ENCODE data around the gene AFF4. TPM values are rescaled to one million over a fixed set of nuclear protein-coding genes. Genes with fewer than 3 reads are reported as not detected.
A peak's percentile ranks its signal among the peaks of the same experiment; 100 is the strongest.
"Not testable (repeated sequence)": the region's sequence is repeated elsewhere in the genome, so short reads cannot be mapped to it uniquely, and the experiment has no call there.

Gene AFF4
- total RNA-seq, 1 donor from 2014 or later, result 29.1 TPM

- no peak for DNase-seq
These were observed 10.6 kb downstream of the AFF4 start for GRCh38 chr5:132952829-132953228.

DNA sequence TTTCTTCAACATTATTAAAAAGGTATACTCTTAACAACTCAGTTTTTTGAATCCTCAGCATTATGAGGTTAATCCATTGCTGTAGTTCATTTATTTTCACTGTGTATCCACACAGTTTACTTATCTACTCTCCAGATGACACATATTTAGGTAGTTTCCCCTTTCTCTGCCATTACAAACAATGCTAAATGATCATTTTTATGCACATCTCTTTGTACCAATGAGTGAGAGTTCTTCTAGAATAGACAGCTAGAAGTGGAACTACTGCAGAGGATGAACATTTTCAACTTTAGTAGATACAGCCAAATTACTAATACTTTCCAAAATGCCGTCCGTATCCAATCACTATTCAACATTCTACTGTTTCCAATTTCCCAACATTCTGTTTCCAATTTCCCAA is 11.5 kb downstream of the AFF4 start:
- no peak for DNase-seq

GRCh38 chr5:132949136-132949535 is 14.3 kb downstream of the AFF4 start:
- DNase-seq, result peak; percentile 63

DNA sequence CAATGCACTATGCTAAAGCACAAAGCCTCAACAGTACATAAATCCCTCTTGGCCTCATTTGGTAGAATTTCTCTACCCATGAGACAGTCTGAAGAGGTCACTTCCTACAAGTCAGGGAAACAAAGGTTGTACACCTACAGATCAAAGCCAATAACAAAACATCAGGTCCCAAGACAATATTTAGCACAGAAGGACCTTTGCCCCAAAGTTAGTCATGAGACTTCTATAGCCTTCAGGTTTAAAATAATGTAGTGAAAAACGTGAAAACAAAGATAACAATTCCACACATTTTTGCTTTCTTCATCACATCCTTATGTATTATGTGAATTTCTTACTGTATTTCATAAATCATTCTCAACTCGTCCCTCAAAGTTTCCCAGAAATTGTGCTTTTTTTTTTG is 15.8 kb downstream of the AFF4 start:
- peak; percentile 82 for DNase-seq

- DNase-seq, result not testable (repeated sequence)
These were observed 18.1 kb downstream of the AFF4 start for GRCh38 chr5:132945315-132945714.

DNA sequence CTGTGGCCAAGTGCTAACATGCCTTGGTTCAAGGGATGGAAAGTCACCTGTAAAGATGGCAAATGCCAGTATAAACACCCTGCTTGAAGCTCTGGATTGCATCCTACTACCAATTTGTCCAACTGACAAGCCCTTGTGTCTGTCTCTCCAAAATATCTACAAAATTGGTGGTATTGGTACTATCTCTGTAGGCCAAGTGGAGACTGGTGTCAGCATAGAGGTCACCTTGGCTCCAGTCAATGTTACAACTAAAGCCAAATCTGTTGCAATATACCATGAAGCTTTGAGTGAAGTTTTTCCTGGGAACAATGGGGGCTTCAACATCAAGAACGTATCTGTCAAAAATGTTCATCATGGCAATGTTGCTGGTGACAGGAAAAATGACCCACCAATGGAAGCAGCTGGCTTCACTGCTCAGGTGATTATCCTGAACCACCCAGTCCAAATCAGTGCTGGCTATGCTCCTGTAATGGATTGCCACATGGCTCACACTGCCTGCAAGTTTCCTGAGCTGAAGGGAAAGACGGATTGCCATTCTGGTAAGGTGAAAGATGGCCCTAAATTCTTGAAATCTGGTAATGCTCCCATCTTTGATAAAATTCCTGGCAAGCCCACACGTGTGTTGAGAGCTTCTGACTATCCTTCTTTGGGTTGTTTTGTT is 19.9 kb downstream of the AFF4 start:
- DNase-seq, result no peak

GRCh38 chr5:132941331-132941730 is 22.1 kb downstream of the AFF4 start:
- no peak for DNase-seq

DNA sequence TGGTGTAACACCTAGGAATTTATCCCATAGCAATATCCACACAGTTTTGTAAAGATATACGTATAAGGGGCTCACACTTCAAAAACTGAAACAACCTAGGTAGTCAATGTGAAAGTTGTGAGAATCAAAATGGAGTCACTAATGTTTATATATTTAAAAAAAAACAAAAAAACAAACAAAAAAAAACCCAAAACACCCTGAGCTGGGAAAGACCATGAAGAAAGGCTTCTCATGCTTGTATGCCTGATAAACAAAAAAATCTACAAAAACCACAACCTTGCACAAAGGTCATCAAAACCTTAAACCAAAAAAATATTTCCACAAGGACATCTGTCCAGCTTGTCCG is 35.4 kb downstream of the AFF4 start:
- no peak for DNase-seq

GRCh38 chr5:132927355-132928061 is 35.9 kb downstream of the AFF4 start:
- DNase-seq, result peak; percentile 25

DNA sequence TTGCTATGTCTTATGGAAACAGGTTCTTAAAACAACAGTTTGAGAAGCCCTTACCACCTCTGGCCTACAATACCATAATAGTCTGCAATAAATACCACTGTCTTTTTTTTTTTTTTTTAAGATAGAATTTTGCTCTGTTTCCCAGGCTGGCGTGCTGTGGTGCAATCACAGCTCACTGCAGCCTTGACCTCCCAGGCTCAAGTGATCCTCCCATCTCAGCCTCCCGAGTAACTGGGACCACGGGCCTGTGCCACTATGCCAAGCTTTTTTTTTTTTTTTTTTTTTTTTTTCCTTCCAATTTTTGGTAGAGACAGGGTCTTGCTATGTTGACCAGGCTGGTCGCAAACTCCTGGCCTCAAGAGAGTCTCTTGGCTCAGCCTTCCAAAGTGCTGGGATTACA is 37.0 kb downstream of the AFF4 start:
- DNase-seq, result no peak

- no peak for DNase-seq
These were observed 47.3 kb downstream of the AFF4 start for GRCh38 chr5:132916086-132916485.

- peak; percentile 48 for DNase-seq
These were observed 47.8 kb downstream of the AFF4 start for GRCh38 chr5:132915681-132916080.

GRCh38 chr5:132909702-132910101 is 53.7 kb downstream of the AFF4 start:
- no peak for DNase-seq

DNA sequence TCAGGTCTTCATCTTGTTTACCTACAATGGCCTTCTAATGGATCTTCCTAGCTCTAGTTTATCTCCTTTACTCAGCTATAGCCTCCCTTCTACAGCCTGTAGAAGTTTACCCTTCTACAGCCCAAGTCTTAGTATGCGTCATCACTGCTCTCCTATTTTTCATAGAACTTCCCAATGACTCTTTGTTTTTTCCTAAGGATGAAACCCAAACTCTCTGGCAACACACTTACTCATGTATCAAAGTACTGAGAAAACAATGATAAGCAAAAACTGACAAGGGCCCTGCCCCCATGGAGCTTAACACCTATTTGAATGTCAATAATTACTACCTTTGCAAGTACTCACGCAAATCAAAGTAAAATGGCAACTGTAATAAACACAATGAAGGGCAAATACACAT is 56.3 kb downstream of the AFF4 start:
- DNase-seq, result peak; percentile 83

DNA sequence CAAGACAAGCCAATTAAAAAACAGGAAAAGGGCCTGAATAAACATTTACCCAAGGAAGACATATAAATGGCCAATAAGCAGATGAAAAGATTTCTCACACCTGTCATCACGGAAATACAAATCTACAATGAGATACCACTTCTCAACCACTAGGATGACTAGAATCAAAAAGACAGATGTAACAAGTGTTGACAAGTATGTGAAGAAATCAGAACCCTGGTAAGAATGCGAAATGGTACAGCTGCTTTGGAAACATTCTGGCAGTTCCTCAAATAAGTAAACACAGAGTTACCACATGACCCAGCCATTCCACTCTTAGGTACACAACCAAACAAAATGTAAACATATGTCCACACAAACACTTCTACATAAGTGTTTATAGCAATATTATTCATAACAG is 57.5 kb downstream of the AFF4 start:
- peak; percentile 46 for DNase-seq

GRCh38 chr5:132901730-132902129 is 61.7 kb downstream of the AFF4 start:
- DNase-seq, result no peak

GRCh38 chr5:132901036-132901435 is 62.4 kb downstream of the AFF4 start:
- DNase-seq, result no peak

DNA sequence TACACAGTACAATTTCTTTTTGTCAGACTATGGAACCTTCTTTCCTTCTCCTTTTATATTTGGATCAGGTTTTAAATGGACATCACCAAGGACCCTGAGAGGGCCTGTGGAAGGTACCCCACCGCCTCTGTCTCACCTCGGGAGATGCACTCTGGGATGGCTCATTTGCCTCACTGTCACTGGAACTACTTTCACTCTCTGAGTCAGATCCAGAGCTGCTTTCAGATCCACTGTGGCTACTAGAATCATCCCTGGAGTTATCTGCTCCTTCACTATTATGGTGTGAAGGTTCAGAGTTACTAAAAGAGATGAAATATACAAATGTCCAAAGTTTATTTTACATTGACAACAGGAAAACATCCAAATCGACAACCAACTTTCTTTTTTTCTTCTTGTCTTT is 65.3 kb downstream of the AFF4 start:
- DNase-seq, result no peak

- no peak for DNase-seq
These were observed 66.7 kb downstream of the AFF4 start for GRCh38 chr5:132896685-132897084.

DNA sequence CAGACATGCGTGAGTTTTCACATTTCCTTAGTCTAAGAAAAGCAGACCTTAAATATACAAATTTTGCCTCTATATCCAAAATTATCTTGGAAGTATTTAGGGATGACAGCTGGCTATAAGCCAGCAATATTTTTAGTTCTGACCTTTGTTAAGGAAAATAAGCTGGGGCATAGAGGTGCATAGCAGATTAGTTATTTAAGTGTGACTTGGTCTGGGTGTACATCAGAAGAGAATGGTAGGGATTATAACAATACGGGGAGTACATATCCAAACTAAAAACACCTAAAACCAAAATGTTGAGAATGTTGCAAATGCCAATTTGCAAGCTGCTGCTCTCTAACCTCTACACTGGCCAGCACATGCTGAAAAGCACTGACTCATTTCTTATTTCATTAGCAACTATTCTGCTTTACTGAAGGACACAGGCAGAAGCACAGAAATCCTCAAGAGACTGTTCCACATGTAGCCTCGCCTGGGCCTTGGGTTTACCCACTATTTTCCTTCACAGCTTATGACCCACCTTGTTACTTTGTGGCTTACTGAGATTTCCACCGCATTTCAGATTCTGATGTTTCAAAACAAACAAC is 67.6 kb downstream of the AFF4 start:
- no peak for DNase-seq

DNA sequence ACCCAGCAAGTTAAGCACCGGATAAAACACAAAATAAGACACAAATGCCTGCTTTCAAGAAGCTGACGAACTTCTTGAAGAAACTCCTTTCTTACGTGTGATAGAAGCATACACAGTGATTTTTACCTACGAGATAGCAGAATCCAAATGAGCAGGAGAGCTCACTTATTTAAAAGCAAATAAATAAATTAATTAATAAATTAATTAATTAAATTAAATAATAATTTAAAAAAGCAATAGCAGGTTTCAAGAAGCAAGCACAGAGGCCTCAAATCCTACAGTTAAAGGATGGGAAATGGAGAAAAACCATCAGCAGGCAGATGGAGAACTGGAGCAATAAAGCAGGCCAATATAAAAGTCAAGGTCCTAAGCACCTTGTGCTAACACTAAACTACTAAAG is 72.6 kb downstream of the AFF4 start:
- no peak for DNase-seq

DNA sequence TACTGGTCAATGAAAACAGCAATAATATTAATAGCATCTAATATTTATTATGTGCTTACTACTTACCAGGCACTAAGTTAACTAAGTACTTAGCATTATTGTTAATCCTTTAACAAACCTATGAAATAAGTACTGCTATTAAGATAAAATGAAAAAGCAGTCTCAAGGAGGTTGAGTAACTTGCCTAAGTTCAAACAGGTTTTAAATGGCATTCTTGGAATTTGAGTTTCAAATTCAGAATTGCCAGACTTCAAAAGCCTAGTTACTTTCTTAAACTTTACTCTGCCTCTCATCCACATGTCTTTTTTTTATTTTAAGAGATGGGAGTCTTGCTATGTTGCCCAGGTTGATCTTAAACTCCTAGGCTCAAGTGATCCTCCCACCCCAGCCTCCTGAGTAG is 73.9 kb downstream of the AFF4 start:
- DNase-seq, result no peak

DNA sequence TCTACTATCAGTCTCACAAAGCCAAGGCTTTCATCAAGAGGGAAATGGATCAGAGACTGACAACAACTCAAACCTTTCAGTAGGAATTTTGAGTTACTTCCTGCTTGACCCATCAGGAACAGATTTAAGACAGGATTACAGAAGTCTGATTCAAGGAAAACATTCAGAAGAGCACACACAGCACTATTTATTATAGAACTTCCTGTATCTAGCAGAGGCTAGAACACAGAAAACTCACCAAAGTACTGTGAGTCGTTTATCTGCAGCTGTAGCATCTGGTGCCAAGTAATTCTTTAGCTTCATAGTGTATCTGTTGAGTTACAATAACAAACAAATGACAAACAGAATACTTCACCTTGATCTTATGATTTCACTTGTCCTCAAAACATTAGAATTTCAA is 76.2 kb downstream of the AFF4 start:
- no peak for DNase-seq

GRCh38 chr5:132886064-132886823 is 77.2 kb downstream of the AFF4 start:
- DNase-seq, result no peak
